Esophagus squamous epithelium (tissue), 4 donors: ENCODE measurements around the gene PCSK4.

ENCODE experiments used
- CTCF ChIP-seq, 6 experiments: fragments of 450-650 bp in 4 of 6; fragments of 200-600 bp in 2 of 6; sonication (generic) in 2 of 6; IDR thresholded peaks; one replicate each; pipeline ENCODE4 v1.5.1; 2016 to 2019; ENCODE audit warnings: antibody characterized with exemption in 6 of 6, mild to moderate bottlenecking in 4 of 6, moderate library complexity in 4 of 6
- POLR2A ChIP-seq, 4 donors: fragments of 450-650 bp; IDR thresholded peaks; one replicate each; pipeline ENCODE4 v1.6.1; 2017; ENCODE audit warnings: antibody characterized with exemption in 4 of 4, mild to moderate bottlenecking in 4 of 4, moderate library complexity in 3 of 4

DNA sequence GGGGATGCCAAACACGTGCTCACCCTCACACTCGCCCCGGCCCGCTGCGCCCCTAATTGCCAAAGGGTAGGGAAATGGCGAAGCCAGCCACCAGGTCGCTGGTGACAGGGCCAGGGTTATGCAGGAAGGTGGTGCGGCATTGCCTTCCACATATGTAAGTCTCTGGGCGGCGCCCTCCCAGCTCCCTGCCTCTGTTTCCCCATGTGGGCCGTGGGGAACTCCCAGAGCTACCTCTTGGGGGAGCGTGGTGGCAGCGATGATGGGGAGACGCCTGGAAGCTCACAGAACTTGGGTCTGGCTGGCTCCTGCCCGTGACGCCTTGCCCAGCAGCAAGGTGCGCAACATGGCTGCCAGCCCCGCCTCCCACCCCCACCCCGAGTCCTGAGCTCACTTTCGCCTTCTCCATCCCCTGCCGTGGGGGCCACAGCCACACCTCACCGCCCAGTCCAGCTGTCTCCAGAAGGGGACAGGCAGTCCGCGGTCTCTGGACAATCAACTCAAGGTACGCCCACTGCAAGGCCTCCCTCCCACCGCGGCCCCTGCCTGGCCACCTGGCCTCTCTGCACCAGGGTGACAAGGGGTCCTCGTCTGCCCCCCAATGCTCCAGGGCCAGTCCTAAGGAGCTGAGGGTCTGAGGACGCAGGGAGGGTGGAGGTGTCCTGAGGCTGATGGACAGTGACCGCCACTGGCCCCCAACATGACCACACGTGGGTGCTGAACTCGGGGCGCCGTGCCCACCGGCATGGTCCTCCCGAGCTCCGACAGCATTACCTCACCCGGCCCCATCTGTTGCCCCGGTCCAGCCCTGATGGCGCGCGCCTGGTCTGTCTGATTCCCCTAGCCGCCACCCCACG is 17.7 kb downstream of the PCSK4 start:
- TF ChIP-seq CTCF (IDR thresholded peaks at IDR 0.05) (no peak), POLR2A (IDR thresholded peaks at IDR 0.05) (no peak)
